ENCODE measurements around the gene ZSWIM7. TPM values are rescaled to one million over a fixed set of nuclear protein-coding genes. Genes with fewer than 3 reads are reported as not detected.

The ZSWIM7 gene
- total RNA-seq, 2 donors from 2014 or later, result 45.5 to 58.8 TPM

GRCh38 chr17:15955793-15956541, 43.5 kb downstream of the ZSWIM7 start:
- Mint-ChIP-seq H3K27ac (no peak overlapping the region), H3K4me3 (no peak overlapping the region), H3K9me3 (peaks cover 4% of the 10 kb centered on the region), H3K27me3 (ENCODE audit: insufficient read depth) (no peaks in the 10 kb centered on the region), H3K4me1 (peaks cover 34% of the 10 kb centered on the region), H3K36me3 (ENCODE audit: low read depth) (no peaks in the 10 kb centered on the region)
- Histone ChIP-seq H3K27me3 (ENCODE audit: control insufficient read depth, insufficient read depth, low read length, poor library complexity, severe bottlenecking) (no peaks in the 10 kb centered on the region), H3K4me1 (ENCODE audit: control insufficient read depth, insufficient read depth, low read length) (peaks cover 9% of the 10 kb centered on the region), H3K4me3 (ENCODE audit: low read length) (no peak overlapping the region), H3K27ac (ENCODE audit: low read depth, low read length) (no peak overlapping the region), H3K9ac (ENCODE audit: extremely low read depth, low read length, poor library complexity, severe bottlenecking) (no peak overlapping the region), H3K9me3 (ENCODE audit: control insufficient read depth, low read length) (no peaks in the 10 kb centered on the region), H3K36me3 (ENCODE audit: control insufficient read depth, insufficient read depth, low read length) (no peaks in the 10 kb centered on the region)
- TF ChIP-seq CTCF (conservative IDR thresholded peaks at IDR 0.05), result no peak
- WGBS, 2 experiments (ENCODE audit: insufficient coverage in 1 of 2, insufficient read length in 1 of 2), result 90 to 96% methylated on average over 10 to 12 of the region's 14 CpGs
- peak; percentile 61 for DNase-seq

- H3K36me3 Mint-ChIP-seq (ENCODE audit: low read depth), result no peaks in the 10 kb centered on the region
- H3K4me3 ChIP-seq (ENCODE audit: low read length), result no peak overlapping the region
- no peaks in the 10 kb centered on the region for H3K36me3 ChIP-seq (ENCODE audit: control insufficient read depth, insufficient read depth, low read length)
- no peak for DNase-seq
- peaks cover 9% of the 10 kb centered on the region for H3K4me1 ChIP-seq (ENCODE audit: control insufficient read depth, insufficient read depth, low read length)
- H3K9me3 Mint-ChIP-seq, result peaks cover 4% of the 10 kb centered on the region
- H3K27ac Mint-ChIP-seq, result no peak overlapping the region
- no peak overlapping the region for H3K4me3 Mint-ChIP-seq
- H3K27me3 Mint-ChIP-seq (ENCODE audit: insufficient read depth), result no peaks in the 10 kb centered on the region
- no peak overlapping the region for H3K27ac ChIP-seq (ENCODE audit: low read depth, low read length)
- H3K27me3 ChIP-seq (ENCODE audit: control insufficient read depth, insufficient read depth, low read length, poor library complexity, severe bottlenecking), result no peaks in the 10 kb centered on the region
- no peak overlapping the region for H3K9ac ChIP-seq (ENCODE audit: extremely low read depth, low read length, poor library complexity, severe bottlenecking)
- 87 to 94% methylated on average over 5 of the region's 5 CpGs for WGBS, 2 experiments (ENCODE audit: insufficient coverage in 1 of 2, insufficient read length in 1 of 2)
- peaks cover 34% of the 10 kb centered on the region for H3K4me1 Mint-ChIP-seq
- no peak for TF ChIP-seq CTCF (conservative IDR thresholded peaks at IDR 0.05)
- no peaks in the 10 kb centered on the region for H3K9me3 ChIP-seq (ENCODE audit: control insufficient read depth, low read length)
These were observed 45.3 kb downstream of the ZSWIM7 start for GRCh38 chr17:15954222-15954621.

GRCh38 chr17:15952916-15953790, 46.4 kb downstream of the ZSWIM7 start:
- H3K9me3 ChIP-seq (ENCODE audit: control insufficient read depth, low read length), result no peaks in the 10 kb centered on the region
- no peak overlapping the region for H3K4me3 ChIP-seq (ENCODE audit: low read length)
- TF ChIP-seq CTCF (conservative IDR thresholded peaks at IDR 0.05), result no peak
- Mint-ChIP-seq H3K4me1 (peaks cover 26% of the 10 kb centered on the region), H3K27me3 (ENCODE audit: insufficient read depth) (no peaks in the 10 kb centered on the region), H3K9me3 (peaks cover 4% of the 10 kb centered on the region), H3K4me3 (no peak overlapping the region), H3K27ac (no peak overlapping the region), H3K36me3 (ENCODE audit: low read depth) (no peaks in the 10 kb centered on the region)
- DNase-seq, result peak; percentile 41
- no peak overlapping the region for H3K27ac ChIP-seq (ENCODE audit: low read depth, low read length)
- WGBS, 2 experiments (ENCODE audit: insufficient coverage in 1 of 2, insufficient read length in 1 of 2), result 74 to 81% methylated on average over 15 to 22 of the region's 22 CpGs
- peaks cover 9% of the 10 kb centered on the region for H3K4me1 ChIP-seq (ENCODE audit: control insufficient read depth, insufficient read depth, low read length)
- no peak overlapping the region for H3K9ac ChIP-seq (ENCODE audit: extremely low read depth, low read length, poor library complexity, severe bottlenecking)
- no peaks in the 10 kb centered on the region for H3K36me3 ChIP-seq (ENCODE audit: control insufficient read depth, insufficient read depth, low read length)
- H3K27me3 ChIP-seq (ENCODE audit: control insufficient read depth, insufficient read depth, low read length, poor library complexity, severe bottlenecking), result no peaks in the 10 kb centered on the region

Data from endodermal cell (in vitro differentiated cells).